GM18498 (cell line): ENCODE results near the gene SERF1A.
"Not testable (repeated sequence)": the region's sequence is repeated elsewhere in the genome, so short reads cannot be mapped to it uniquely, and the experiment has no call there.

Experiments
- ATAC-seq: cut with Tn5 transposase; IDR thresholded peaks from one replicate; pipeline ENCODE4 v1.9.1; 2021; ENCODE audit warnings: mild to moderate bottlenecking, moderate library complexity; ENCODE audit not compliant: unreplicated experiment

The SERF1A gene

DNA sequence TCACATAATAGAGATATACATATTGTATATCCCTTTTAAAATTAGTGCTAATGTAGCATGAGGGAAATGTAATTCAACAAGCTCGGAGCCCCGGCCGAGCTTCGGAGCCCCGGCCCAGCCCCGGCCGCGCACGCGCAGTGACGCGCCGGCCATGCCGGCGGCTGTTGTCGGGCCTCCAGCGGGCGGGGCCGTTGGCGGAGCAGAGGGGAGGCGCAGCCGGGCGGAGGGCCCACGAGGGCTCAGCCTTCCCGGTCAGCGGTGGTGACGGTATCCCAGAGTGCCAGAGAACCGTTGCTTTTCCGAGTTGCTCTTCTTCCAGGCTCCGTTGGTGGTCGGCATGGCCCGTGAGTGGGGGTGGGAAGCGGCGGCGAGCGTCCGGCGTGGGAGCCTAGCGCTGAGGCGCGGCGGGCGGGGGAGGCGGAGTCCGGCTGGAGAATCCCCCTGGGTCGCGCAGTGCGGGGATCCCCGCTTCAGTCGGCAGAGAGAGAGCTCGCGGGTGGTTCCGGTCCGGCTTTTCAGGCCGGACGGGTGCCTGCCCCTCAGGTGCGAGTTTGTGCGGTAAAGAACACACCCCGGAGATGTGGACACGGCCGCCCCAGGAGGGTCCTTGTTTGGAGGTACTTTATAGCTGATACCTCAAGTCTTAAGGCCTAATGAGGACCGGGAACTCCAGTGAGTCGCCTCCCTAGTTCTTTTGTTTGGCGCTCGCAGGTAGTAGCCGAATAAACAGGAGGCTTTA lies at the start of gene SERF1A:
Gene SERF1A, plus strand, starts transcription at position 137 of the 739 bp plus-strand sequence. Its CDS starts 201 bp downstream, at position 338.
- ATAC-seq: peak; percentile 95

DNA sequence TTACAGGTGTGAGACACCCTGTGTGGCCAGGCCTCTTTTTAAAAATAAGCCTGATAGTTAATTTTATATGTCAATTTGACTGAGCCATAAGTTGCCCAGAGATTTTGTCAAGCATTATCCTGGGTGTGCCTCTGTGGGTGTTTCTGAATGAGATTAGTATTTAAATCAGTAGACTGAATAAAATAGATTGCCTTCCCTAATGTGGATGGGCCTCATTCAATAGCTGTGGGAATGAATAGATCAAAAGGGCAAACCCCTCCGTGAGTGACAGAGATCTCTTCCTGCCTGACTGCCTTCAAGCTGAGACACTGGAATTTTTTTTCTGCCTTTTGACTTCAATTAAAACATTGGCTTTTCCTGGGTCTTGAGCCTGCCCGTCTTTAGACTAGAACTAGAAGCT lies 33.7 kb upstream of the SERF1A start:
- not testable (repeated sequence) for ATAC-seq

DNA sequence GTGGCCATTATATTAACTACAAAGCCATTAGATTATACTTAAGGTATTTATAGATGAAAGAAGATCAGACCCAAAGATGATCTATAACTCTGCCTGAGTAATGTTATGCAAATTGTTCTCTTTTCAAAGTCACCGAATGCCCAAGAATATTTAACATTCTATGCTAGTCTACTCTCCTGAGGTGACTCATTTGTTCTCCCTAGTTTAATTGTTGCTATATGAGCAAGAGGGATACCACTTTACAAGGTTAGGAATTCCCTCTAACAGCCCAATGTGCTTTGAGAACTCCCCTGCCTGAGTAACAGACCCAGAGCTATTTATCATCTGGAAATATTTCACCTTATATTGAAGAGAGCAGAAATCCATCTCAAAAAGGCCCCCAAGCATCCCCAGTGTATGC lies 29.8 kb upstream of the SERF1A start:
- ATAC-seq: not testable (repeated sequence)

DNA sequence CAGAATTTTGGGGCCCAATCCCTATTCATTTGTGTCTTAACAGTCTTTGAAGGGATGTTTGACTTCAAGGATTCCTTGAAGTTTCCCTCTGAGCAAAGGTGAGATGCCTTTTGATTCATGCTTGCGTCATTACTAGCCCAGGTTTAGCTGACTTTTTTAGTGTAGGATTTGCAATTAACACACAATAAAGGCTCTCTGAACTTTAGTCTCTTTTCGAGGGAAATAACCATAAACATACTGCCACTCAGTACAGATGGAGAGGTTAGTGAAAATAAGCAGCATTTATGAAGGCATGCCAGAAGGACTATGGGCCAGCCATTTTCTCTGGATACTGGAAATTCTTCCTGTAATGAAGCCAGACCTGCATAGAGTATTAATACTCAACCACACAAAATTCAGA lies 4.4 kb upstream of the SERF1A start:
- ATAC-seq: not testable (repeated sequence)

DNA sequence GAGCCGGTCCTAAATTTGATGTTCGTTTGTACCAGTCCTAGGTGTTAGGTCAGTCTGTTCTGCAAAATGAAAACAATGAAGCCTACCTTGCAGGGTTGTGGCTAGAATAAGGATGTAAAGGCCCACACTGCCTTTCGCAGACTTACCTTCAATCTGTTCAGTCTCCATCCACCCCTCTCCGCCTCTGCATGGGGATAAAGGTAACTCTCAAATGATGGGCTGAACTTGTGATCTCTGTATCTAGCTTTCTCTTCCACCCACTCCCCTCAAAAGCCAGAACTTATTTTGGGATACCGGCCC lies 753 bp downstream of the SERF1A start:
- not testable (repeated sequence) for ATAC-seq

DNA sequence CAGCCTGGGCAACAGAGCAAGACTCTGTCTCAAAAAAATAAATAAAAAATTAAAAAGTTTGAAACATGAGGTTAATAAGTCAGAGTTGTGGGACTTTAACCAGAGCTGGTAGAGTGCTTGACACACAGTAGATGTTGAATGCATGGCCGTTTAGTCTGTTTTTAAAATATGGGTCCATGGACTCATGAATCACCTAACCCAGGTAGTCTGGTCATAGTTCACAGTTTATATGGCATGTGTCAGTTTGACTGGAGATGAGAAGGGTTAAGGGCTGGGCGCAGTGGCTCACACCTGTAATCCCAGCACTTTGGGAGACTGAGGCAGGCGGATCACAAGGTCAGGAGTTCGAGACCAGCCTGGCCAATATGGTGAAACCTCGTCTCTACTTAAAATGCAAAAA lies 6.2 kb downstream of the SERF1A start:
- not testable (repeated sequence) for ATAC-seq

DNA sequence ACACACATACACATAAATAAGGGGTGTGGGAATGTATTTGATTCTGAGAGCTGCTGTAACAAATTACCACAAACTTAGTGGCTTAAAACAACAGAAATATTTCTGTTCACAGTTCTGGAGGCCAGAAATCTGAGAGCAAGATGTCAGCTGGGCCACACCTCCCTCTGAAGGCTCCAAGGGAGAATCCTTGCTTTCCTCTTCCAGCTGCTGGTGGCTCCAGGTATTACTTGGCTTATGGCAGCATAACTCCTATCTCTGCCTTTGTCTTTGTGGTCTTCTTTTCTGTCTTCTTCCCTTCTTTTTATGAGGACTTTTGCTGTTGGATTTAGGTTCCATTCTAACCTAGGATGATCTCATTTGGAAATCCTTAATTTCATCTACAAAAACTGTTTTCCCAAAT lies 16.4 kb downstream of the SERF1A start:
- ATAC-seq: not testable (repeated sequence)

DNA sequence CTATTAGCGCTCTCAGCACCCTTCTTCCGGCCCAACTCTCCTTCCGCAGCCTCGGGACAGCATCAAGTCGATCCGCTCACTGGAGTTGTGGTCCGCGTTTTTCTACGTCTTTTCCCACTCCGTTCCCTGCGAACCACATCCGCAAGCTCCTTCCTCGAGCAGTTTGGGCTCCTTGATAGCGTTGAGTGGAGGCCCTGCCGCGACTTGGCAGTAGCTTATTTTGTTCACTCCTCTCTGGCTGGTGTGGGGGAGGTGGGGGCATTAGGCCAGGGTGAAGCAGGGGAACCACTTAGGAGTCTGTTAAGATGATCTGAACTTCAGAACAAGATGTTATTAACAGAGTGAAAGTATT lies 24.7 kb downstream of the SERF1A start:
- ATAC-seq: not testable (repeated sequence)

DNA sequence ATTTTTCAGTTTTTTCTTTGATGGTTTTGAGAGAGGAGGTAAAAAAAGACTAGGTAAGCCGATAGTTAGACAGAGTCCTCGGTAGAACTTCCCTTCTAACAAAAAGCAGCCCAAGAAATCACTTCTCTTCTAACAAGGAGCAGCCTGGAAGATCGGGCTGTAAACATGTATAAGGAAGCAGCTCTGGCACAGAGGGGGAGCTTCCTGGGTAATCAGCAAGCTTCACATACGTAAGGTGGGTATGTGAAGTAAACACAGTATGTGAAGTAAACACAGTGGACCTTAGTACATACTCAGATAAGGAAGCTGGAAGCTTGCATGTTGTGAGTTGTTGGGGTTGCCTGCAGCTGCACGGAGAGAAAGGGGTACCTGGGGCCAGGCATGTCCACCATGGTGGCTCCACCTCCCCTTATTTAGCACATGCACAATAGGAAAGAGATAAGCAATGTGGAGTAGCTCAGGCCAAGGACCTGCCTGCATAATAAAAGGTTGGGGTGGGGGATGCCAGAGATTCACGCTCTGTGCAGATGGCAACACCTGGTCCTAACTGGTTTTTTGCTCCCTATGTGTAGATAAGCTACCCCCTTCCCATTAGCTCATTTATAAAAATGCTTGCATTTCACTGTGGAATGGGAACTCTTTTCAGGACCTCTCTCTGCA lies 31.4 kb downstream of the SERF1A start:
- not testable (repeated sequence) for ATAC-seq

DNA sequence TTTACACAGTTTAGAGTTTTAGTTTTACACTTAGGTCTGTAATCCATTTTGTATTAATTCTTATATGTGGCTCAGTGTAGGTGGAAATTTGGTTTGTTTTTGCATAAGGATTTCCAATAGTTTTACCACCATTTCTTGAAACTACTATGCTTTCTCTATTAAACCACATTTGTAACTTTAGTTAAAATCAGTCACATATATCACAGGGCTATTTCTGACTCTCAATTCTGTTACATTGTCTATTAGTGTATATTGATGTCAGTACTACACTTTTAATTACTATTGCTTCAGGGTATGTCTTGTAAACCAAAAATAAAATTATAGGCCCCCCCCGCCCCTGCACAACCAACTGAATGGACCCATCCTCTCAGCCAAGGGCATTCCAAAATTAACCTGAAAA lies 32.1 kb downstream of the SERF1A start:
- not testable (repeated sequence) for ATAC-seq

DNA sequence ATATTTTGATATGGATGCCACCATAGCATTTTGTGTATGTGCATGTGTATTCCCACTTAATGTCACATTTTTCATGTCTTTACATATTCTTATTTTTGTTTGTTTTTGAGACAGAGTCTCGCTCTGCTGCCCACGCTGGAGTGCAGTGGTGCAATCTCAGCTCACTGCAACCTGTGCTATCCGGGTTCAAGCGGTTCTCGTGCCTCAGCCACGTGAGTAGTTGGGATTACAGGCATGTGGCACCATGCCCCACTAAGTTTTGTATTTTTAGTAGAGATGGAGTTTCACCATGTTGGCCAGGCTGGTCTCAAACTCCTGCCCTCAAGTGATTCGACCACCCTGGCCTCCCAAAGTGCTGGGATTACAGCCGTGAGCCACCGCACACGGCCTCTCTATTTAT lies 52.6 kb downstream of the SERF1A start:
- not testable (repeated sequence) for ATAC-seq
